GM21526 (cell line): ENCODE measurements around the gene EID2B.
A peak's percentile ranks its signal among the peaks of the same experiment; 100 is the strongest.

Experiments used
- ATAC-seq: cut with Tn5 transposase; IDR thresholded peaks from one replicate; pipeline ENCODE4 v1.9.1; 2021; ENCODE audit warnings: moderate library complexity; ENCODE audit not compliant: unreplicated experiment, low FRiP score

The EID2B gene

GRCh38 chr19:39532233-39533002 lies at the start of gene EID2B:
Gene EID2B, minus strand, starts transcription at chr19:39532852. Its CDS starts 50 bp downstream, at chr19:39532802.
- ATAC-seq = peak; percentile 83

- no peak for ATAC-seq
Measured at GRCh38 chr19:39582442-39582841, 49.8 kb upstream of the EID2B start.

- ATAC-seq = no peak
Measured at GRCh38 chr19:39568604-39569003, 36.0 kb upstream of the EID2B start.

- ATAC-seq = no peak
Measured at GRCh38 chr19:39566064-39566463, 33.4 kb upstream of the EID2B start.

GRCh38 chr19:39563408-39563807 lies 30.8 kb upstream of the EID2B start:
- ATAC-seq = no peak

- no peak for ATAC-seq
Measured at GRCh38 chr19:39558624-39559117, 26.0 kb upstream of the EID2B start.

GRCh38 chr19:39557811-39558623 lies 25.4 kb upstream of the EID2B start:
- no peak for ATAC-seq

- ATAC-seq = no peak
Measured at GRCh38 chr19:39555883-39556282, 23.2 kb upstream of the EID2B start.

GRCh38 chr19:39554701-39555311 lies 22.2 kb upstream of the EID2B start:
- no peak for ATAC-seq

- no peak for ATAC-seq
Measured at GRCh38 chr19:39553082-39553652, 20.5 kb upstream of the EID2B start.

- ATAC-seq = no peak
Measured at GRCh38 chr19:39550197-39550596, 17.5 kb upstream of the EID2B start.

- no peak for ATAC-seq
Measured at GRCh38 chr19:39546599-39546998, 13.9 kb upstream of the EID2B start.

- ATAC-seq = no peak
Measured at GRCh38 chr19:39544911-39545310, 12.3 kb upstream of the EID2B start.

- ATAC-seq = no peak
Measured at GRCh38 chr19:39544226-39544903, 11.7 kb upstream of the EID2B start.

- no peak for ATAC-seq
Measured at GRCh38 chr19:39543477-39543857, 10.8 kb upstream of the EID2B start.

- ATAC-seq = no peak
Measured at GRCh38 chr19:39542206-39542605, 9.6 kb upstream of the EID2B start.

- ATAC-seq = no peak
Measured at GRCh38 chr19:39540333-39540673, 7.7 kb upstream of the EID2B start.

GRCh38 chr19:39539518-39540332 lies 7.1 kb upstream of the EID2B start, which contains the start of gene EID2:
Gene EID2, minus strand, starts transcription at chr19:39540161. Its CDS starts 82 bp downstream, at chr19:39540079.
- ATAC-seq = peak; percentile 69

GRCh38 chr19:39539165-39539517 lies 6.5 kb upstream of the EID2B start:
- peak; percentile 5 for ATAC-seq

GRCh38 chr19:39533791-39534190 lies 1.1 kb upstream of the EID2B start:
- ATAC-seq = no peak
